Measurements from ENCODE around the gene YPEL3.

Gene YPEL3

GRCh38 chr16:30086291-30087140, 9.5 kb downstream of the YPEL3 start:
- Histone ChIP-seq H3K9ac (ENCODE audit: low read depth, low read length) (no peak overlapping the region), H3K36me3 (ENCODE audit: insufficient read depth, low read depth, low read length) (peaks cover 40% of the 10 kb centered on the region), H3K9me3 (ENCODE audit: insufficient read depth, low read depth, low read length) (no peaks in the 10 kb centered on the region), H3K27ac (ENCODE audit: low read length) (no peak overlapping the region), H3K27me3 (ENCODE audit: insufficient read depth, low read length) (no peaks in the 10 kb centered on the region), H3K4me3 (ENCODE audit: low read length) (no peak overlapping the region), H3K4me1 (ENCODE audit: insufficient read depth, low read length) (no peaks in the 10 kb centered on the region)

- H3K27ac ChIP-seq (ENCODE audit: low read length): no peak overlapping the region
- no peaks in the 10 kb centered on the region for H3K9me3 ChIP-seq (ENCODE audit: insufficient read depth, low read depth, low read length)
- H3K27me3 ChIP-seq (ENCODE audit: insufficient read depth, low read length): no peaks in the 10 kb centered on the region
- no peaks in the 10 kb centered on the region for H3K4me1 ChIP-seq (ENCODE audit: insufficient read depth, low read length)
- H3K36me3 ChIP-seq (ENCODE audit: insufficient read depth, low read depth, low read length): peaks cover 46% of the 10 kb centered on the region
- H3K4me3 ChIP-seq (ENCODE audit: low read length): no peak overlapping the region
- no peak overlapping the region for H3K9ac ChIP-seq (ENCODE audit: low read depth, low read length)
Measured at GRCh38 chr16:30085820-30086219, 10.2 kb downstream of the YPEL3 start.

- Histone ChIP-seq H3K9ac (ENCODE audit: low read depth, low read length) (no peak overlapping the region), H3K9me3 (ENCODE audit: insufficient read depth, low read depth, low read length) (no peaks in the 10 kb centered on the region), H3K27ac (ENCODE audit: low read length) (no peak overlapping the region), H3K27me3 (ENCODE audit: insufficient read depth, low read length) (no peaks in the 10 kb centered on the region), H3K36me3 (ENCODE audit: insufficient read depth, low read depth, low read length) (peaks cover 51% of the 10 kb centered on the region), H3K4me1 (ENCODE audit: insufficient read depth, low read length) (no peaks in the 10 kb centered on the region), H3K4me3 (ENCODE audit: low read length) (no peak overlapping the region)
Measured at GRCh38 chr16:30085247-30085646, 10.8 kb downstream of the YPEL3 start.

GRCh38 chr16:30084816-30085159, 11.2 kb downstream of the YPEL3 start:
- no peak overlapping the region for H3K9ac ChIP-seq (ENCODE audit: low read depth, low read length)

GRCh38 chr16:30084096-30084815, 11.8 kb downstream of the YPEL3 start:
- peaks cover 60% of the 10 kb centered on the region for H3K36me3 ChIP-seq (ENCODE audit: insufficient read depth, low read depth, low read length)
- H3K4me1 ChIP-seq (ENCODE audit: insufficient read depth, low read length): no peaks in the 10 kb centered on the region
- H3K9ac ChIP-seq (ENCODE audit: low read depth, low read length): no peak overlapping the region
- H3K27ac ChIP-seq (ENCODE audit: low read length): no peak overlapping the region
- no peak overlapping the region for H3K4me3 ChIP-seq (ENCODE audit: low read length)
- H3K9me3 ChIP-seq (ENCODE audit: insufficient read depth, low read depth, low read length): no peaks in the 10 kb centered on the region
- H3K27me3 ChIP-seq (ENCODE audit: insufficient read depth, low read length): no peaks in the 10 kb centered on the region

More at GRCh38 chr16:30084816-30085159, 11.2 kb downstream of the YPEL3 start:
- H3K4me3 ChIP-seq (ENCODE audit: low read length): no peak overlapping the region
- H3K36me3 ChIP-seq (ENCODE audit: insufficient read depth, low read depth, low read length): peaks cover 55% of the 10 kb centered on the region
- no peak overlapping the region for H3K27ac ChIP-seq (ENCODE audit: low read length)
- no peaks in the 10 kb centered on the region for H3K9me3 ChIP-seq (ENCODE audit: insufficient read depth, low read depth, low read length)
- H3K4me1 ChIP-seq (ENCODE audit: insufficient read depth, low read length): no peaks in the 10 kb centered on the region
- no peaks in the 10 kb centered on the region for H3K27me3 ChIP-seq (ENCODE audit: insufficient read depth, low read length)

- H3K9me3 ChIP-seq (ENCODE audit: insufficient read depth, low read depth, low read length): no peaks in the 10 kb centered on the region
- no peak overlapping the region for H3K4me3 ChIP-seq (ENCODE audit: low read length)
- no peaks in the 10 kb centered on the region for H3K27me3 ChIP-seq (ENCODE audit: insufficient read depth, low read length)
- H3K36me3 ChIP-seq (ENCODE audit: insufficient read depth, low read depth, low read length): peaks cover 69% of the 10 kb centered on the region
- H3K4me1 ChIP-seq (ENCODE audit: insufficient read depth, low read length): no peaks in the 10 kb centered on the region
- no peak overlapping the region for H3K9ac ChIP-seq (ENCODE audit: low read depth, low read length)
- H3K27ac ChIP-seq (ENCODE audit: low read length): no peak overlapping the region
Measured at GRCh38 chr16:30083216-30084055, 12.6 kb downstream of the YPEL3 start.

- Histone ChIP-seq H3K9ac (ENCODE audit: low read depth, low read length) (no peak overlapping the region), H3K27me3 (ENCODE audit: insufficient read depth, low read length) (no peaks in the 10 kb centered on the region)
Measured at GRCh38 chr16:30082545-30083090, 13.4 kb downstream of the YPEL3 start.

GRCh38 chr16:30079480-30079879, 16.5 kb downstream of the YPEL3 start:
- H3K9ac ChIP-seq (ENCODE audit: low read depth, low read length): no peak overlapping the region
- H3K27me3 ChIP-seq (ENCODE audit: insufficient read depth, low read length): no peaks in the 10 kb centered on the region
- no peak overlapping the region for H3K27ac ChIP-seq (ENCODE audit: low read length)
- peaks cover 4% of the 10 kb centered on the region; the same call in 1 of the 2 replicates for H3K4me1 ChIP-seq (ENCODE audit: insufficient read depth, low read length)
- H3K9me3 ChIP-seq (ENCODE audit: insufficient read depth, low read depth, low read length): no peaks in the 10 kb centered on the region
- peaks cover 71% of the 10 kb centered on the region for H3K36me3 ChIP-seq (ENCODE audit: insufficient read depth, low read depth, low read length)
- no peak overlapping the region for H3K4me3 ChIP-seq (ENCODE audit: low read length)

More at GRCh38 chr16:30082545-30083090, 13.4 kb downstream of the YPEL3 start:
- no peak overlapping the region for H3K4me3 ChIP-seq (ENCODE audit: low read length)
- H3K36me3 ChIP-seq (ENCODE audit: insufficient read depth, low read depth, low read length): peaks cover 77% of the 10 kb centered on the region
- no peaks in the 10 kb centered on the region for H3K9me3 ChIP-seq (ENCODE audit: insufficient read depth, low read depth, low read length)
- H3K27ac ChIP-seq (ENCODE audit: low read length): no peak overlapping the region
- no peaks in the 10 kb centered on the region for H3K4me1 ChIP-seq (ENCODE audit: insufficient read depth, low read length)

- Histone ChIP-seq H3K9me3 (ENCODE audit: insufficient read depth, low read depth, low read length) (no peaks in the 10 kb centered on the region), H3K27ac (ENCODE audit: low read length) (no peak overlapping the region), H3K27me3 (ENCODE audit: insufficient read depth, low read length) (no peaks in the 10 kb centered on the region), H3K4me3 (ENCODE audit: low read length) (no peak overlapping the region), H3K4me1 (ENCODE audit: insufficient read depth, low read length) (peaks cover 4% of the 10 kb centered on the region; the same call in 1 of the 2 replicates), H3K36me3 (ENCODE audit: insufficient read depth, low read depth, low read length) (peaks cover 64% of the 10 kb centered on the region), H3K9ac (ENCODE audit: low read depth, low read length) (no peak overlapping the region)
Measured at GRCh38 chr16:30078744-30079143, 17.3 kb downstream of the YPEL3 start.

- H3K27ac ChIP-seq (ENCODE audit: low read length): no peak overlapping the region
- H3K4me3 ChIP-seq (ENCODE audit: low read length): no peak overlapping the region; the same call in 1 of the 2 replicates
- H3K27me3 ChIP-seq (ENCODE audit: insufficient read depth, low read length): no peaks in the 10 kb centered on the region
- no peaks in the 10 kb centered on the region for H3K9me3 ChIP-seq (ENCODE audit: insufficient read depth, low read depth, low read length)
- no peak overlapping the region for H3K9ac ChIP-seq (ENCODE audit: low read depth, low read length)
- H3K4me1 ChIP-seq (ENCODE audit: insufficient read depth, low read length): peaks cover 4% of the 10 kb centered on the region; the same call in 1 of the 2 replicates
- H3K36me3 ChIP-seq (ENCODE audit: insufficient read depth, low read depth, low read length): peaks cover 53% of the 10 kb centered on the region
Measured at GRCh38 chr16:30077656-30078055, 18.4 kb downstream of the YPEL3 start.

GRCh38 chr16:30076276-30076791, 19.7 kb downstream of the YPEL3 start:
- Histone ChIP-seq H3K9me3 (ENCODE audit: insufficient read depth, low read depth, low read length) (no peaks in the 10 kb centered on the region), H3K9ac (ENCODE audit: low read depth, low read length) (peak overlapping the region; percentile 89), H3K36me3 (ENCODE audit: insufficient read depth, low read depth, low read length) (peaks cover 53% of the 10 kb centered on the region), H3K27me3 (ENCODE audit: insufficient read depth, low read length) (no peaks in the 10 kb centered on the region), H3K4me1 (ENCODE audit: insufficient read depth, low read length) (peaks cover 4% of the 10 kb centered on the region; the same call in 1 of the 2 replicates), H3K27ac (ENCODE audit: low read length) (no peak overlapping the region), H3K4me3 (ENCODE audit: low read length) (peak overlapping the region; percentile 93)

Data from iPS-20b (cell line).